ENCODE data around the gene SERPINE1. TPM values are rescaled to one million over a fixed set of nuclear protein-coding genes. Genes with fewer than 3 reads are reported as not detected.
A peak's percentile ranks its signal among the peaks of the same experiment; 100 is the strongest.

SERPINE1 gene
- total RNA-seq, 4 donors from 2014 or later, result 1.1 to 4.8 (median 3.1) TPM

DNA sequence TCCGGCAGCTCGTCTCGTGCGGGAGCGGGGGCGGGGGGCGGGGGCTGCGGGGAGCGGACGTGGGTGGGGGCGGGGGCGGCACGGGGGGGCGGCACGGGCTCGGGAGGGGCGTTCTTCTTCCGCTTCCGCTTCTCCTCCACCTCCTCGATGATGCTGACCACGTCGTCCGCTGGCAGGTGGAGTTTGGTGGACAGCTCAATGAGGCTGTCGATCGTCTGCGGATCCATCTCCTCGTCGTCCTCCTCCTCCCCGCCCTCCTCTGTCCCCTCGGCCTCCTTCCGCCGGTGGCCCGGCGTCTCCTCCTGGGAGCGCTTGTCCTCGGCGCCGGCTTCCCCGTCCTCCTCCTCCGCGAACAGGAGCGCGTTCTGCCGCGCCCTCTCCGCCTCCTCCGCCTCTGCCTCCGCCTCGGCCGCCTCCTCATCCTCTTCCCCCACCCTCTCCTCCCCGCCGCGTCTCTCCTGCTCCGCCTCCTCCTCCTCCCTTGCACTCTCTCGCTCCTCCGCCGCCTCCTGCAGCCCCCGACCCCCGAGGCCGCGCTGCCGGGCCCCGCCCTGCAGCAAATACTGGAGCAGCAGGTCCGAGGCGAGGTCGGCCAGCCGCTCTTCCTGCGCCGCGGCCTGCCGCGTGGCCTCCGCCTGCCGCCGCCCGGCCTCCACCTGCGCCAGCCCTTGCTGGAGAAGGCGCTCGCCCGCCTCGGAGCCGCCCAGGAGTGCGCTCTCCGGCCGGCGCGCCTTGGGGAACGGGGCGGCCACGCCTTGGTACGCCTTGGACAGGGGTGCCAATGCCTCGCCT lies 36.6 kb downstream of the SERPINE1 start:
- no peak overlapping the region for H3K27ac ChIP-seq
- intact Hi-C loops (cut with DNase I), result no loop called here
- no peak for DNase-seq
- H3K4me3 ChIP-seq, result peak overlapping the region; percentile 18 to 60 (median 38)
- no peak for TF ChIP-seq POLR2A (IDR thresholded peaks at IDR 0.05)
- TF ChIP-seq CTCF (IDR thresholded peaks at IDR 0.05), result no peak
- H3K36me3 ChIP-seq, result peaks cover 7 to 36% (median 7%) of the 10 kb centered on the region in 3 donors
- no peaks in the 10 kb centered on the region for H3K9me3 ChIP-seq
- H3K4me1 ChIP-seq, result peaks cover 33 to 45% (median 36%) of the 10 kb centered on the region in 3 donors
- peaks cover 5 to 86% (median 37%) of the 10 kb centered on the region in 4 donors for H3K27me3 ChIP-seq
- 0 to 1% methylated on average over 25 to 30 of the region's 92 CpGs for WGBS, 2 donors

DNA sequence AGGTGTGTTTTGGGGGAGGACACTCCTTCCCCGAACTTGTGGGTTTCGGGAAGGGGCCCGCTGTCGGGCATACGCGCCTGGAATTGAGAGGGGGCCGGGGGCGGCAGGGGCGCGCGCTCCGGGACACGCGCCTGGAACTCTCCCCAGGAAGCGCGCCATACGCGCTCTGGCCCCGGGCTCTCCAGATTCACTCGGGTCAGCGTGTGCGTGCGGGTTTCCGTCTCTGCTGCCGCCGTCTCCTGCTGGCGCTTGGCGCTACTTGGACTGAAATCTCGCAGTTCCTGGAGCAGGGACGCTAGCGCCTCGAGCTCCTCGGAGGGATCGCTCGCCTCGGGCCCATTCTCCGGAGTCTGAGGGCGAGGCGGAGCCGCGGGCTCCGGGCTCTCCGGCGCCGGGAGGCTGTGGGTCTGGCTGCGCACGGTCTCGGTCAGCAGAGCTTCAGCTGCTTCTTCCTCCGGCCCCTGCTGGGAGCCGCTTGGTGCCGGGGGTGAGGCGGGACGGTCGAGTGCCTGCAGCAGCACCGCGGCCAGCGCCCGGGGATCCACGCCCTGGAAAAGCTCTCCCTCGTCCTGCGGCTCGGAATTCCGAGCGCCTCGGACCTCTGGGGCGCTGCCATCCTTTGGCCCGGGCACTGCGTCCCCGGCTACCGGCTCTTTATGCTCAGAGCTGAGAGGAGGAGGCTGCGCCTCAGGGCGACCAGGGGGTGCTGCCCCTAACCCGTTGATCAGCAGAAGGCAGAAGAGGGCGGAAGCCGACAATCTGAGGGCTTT lies 37.4 kb downstream of the SERPINE1 start:
- Histone ChIP-seq H3K27me3 (peaks cover 5 to 91% (median 44%) of the 10 kb centered on the region in 4 donors), H3K4me3 (peak overlapping the region in 3 of 4 donors; percentile 34 to 60 (median 43)), H3K27ac (no peak overlapping the region), H3K9me3 (no peaks in the 10 kb centered on the region), H3K36me3 (peaks cover 1 to 28% (median 7%) of the 10 kb centered on the region in 3 donors), H3K4me1 (peaks cover 33 to 48% (median 36%) of the 10 kb centered on the region in 3 donors)
- 0 to 2% methylated on average over 2 to 9 of the region's 75 CpGs for WGBS, 2 donors
- TF ChIP-seq POLR2A (IDR thresholded peaks at IDR 0.05) (no peak), CTCF (IDR thresholded peaks at IDR 0.05) (no peak)
- intact Hi-C loops (cut with DNase I), result no loop called here
- DNase-seq, result no peak

DNA sequence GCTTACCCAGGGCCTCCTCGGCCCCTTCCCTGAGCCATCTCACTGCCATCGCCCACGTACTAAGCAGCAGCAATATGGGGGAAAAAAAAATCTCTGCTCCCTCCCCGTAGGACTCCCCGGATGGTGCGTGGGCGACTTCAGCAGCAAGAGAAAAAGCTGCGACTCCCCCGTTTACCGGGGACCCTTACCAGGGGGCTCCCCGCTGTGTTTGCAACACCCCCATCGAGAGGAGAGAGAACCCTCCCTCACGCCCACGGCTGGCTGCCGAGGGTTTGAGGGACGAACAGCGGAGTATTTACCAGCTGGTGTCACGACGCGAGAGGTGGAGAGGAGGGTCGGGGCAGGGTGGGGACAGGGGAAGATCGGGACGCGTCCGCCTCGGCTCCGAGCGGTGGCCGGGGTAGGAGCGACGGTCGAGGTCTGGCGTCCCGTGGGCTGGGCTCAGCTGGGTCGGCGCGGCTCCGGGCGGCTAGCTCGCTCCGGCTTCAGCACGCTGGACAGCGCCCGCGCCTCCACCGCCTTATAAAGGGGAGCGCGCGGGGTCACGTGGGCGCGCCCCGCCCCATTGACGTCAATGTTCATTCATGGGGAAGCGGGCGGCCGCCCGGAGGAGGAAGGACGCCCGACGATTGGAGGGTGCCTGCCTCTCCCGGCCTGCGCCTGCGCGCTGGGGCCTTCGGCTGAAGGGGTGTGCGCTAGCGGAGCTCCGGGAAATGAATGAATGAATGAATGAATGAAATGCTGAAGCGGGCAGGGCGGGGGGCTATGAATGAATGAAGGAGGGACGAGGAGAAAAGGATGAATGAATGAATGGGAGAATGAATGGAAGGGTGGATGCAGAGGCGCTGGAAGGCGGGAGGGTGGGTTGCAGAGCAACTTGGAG lies 38.4 kb downstream of the SERPINE1 start, which contains the start of gene VGF:
TSS of gene VGF (minus strand) at position 495 of the 883 bp plus-strand sequence. CDS start 726 bp downstream, outside the sequence.
- intact Hi-C loops (cut with DNase I), result no loop called here
- no peak for TF ChIP-seq POLR2A (IDR thresholded peaks at IDR 0.05)
- TF ChIP-seq CTCF (IDR thresholded peaks at IDR 0.05), result no peak
- peak; percentile 68 for DNase-seq
- peak within 1 kb of the TSS in 2 of 4 donors; percentile 5 to 60 for H3K4me3 ChIP-seq
- peaks cover 0 to 17% (median 2%) of the 10 kb centered on the region in 3 donors for H3K36me3 ChIP-seq
- H3K27ac ChIP-seq, result no peak within 1 kb of the TSS
- H3K27me3 ChIP-seq, result peaks cover 9 to 98% (median 51%) of the 10 kb centered on the region in 4 donors
- WGBS, 2 donors, result 3 to 8% methylated on average over 26 to 51 of the region's 74 CpGs
- no peaks in the 10 kb centered on the region for H3K9me3 ChIP-seq
- peaks cover 33 to 58% (median 40%) of the 10 kb centered on the region in 3 donors for H3K4me1 ChIP-seq

- TF ChIP-seq POLR2A (IDR thresholded peaks at IDR 0.05) (no peak), CTCF (IDR thresholded peaks at IDR 0.05) (no peak)
- Histone ChIP-seq H3K27ac (no peak overlapping the region), H3K36me3 (peaks cover 0 to 9% (median 0%) of the 10 kb centered on the region in 3 donors), H3K27me3 (peaks cover 9 to 100% (median 59%) of the 10 kb centered on the region in 4 donors), H3K4me3 (peak overlapping the region in 2 of 4 donors; percentile 5 to 50), H3K9me3 (no peaks in the 10 kb centered on the region), H3K4me1 (peaks cover 33 to 66% (median 40%) of the 10 kb centered on the region in 3 donors)
- DNase-seq, result no peak
- 3% methylated on average over 19 to 22 of the region's 38 CpGs for WGBS, 2 donors
- intact Hi-C loops (cut with DNase I), result no loop called here
Observed at GRCh38 chr7:101165958-101166647, 39.2 kb downstream of the SERPINE1 start.

All from esophagus squamous epithelium (tissue), 5 donors.